HTERT RPE-1 (cell line): Measurements from ENCODE around the gene LIPM.
"Not testable (repeated sequence)": the region's sequence is repeated elsewhere in the genome, so short reads cannot be mapped to it uniquely, and the experiment has no call there.

Experiments used
- in situ Hi-C: fragments of 300-500 bp; cut with MboI; formaldehyde crosslinking; loops from 4 replicates; pipeline ENCODE4 v1.14.3; 2020; ENCODE audit warnings: low sequenced_read_pairs

The LIPM gene

DNA sequence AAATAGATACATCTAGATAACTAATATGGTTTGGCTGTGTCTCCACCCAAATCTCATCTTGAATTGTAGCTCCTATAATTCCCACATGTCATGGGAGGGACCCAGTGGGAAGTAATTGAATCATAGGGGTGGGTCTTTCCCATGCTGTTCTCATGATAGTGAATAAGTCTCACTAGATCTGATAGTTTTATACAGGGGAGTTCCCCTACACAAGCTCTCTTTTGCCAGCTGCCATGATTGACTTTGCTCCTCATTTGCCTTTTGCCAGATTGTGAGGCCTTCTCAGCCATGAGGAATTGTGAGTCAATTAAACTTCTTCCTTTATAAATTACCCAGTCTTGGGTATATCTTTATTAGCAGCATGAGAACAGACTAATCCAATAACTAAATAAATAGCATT lies 35.1 kb downstream of the LIPM start:
- in situ Hi-C loops = not testable (repeated sequence)

DNA sequence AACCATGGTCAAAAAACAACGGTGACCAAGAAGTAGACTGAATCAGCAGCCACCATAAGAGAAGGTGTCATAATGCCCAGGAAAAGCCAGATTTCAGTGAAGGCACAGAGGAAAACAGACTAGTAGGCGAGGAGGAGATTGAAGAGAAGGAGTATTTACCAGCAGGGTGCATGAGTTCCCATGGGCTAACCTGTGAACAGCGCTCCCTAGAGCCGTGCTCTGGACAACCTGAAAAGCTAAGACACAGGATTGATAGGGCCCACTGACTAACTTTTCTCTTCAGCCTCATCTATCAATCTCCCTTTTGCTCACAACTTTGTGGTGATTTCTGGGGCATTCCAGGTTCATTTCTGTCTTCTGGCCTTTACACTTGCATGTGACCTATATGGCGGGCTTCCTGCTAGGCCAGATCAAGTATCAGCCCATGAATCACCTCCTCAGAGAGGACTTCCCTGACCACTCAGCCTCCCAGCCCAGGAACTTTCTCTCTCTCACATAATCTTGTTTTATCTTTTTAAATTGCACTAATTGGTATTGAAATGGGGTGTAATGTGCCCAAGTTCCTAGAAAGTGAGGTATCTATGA lies 36.3 kb downstream of the LIPM start:
- in situ Hi-C loops = no loop called here

DNA sequence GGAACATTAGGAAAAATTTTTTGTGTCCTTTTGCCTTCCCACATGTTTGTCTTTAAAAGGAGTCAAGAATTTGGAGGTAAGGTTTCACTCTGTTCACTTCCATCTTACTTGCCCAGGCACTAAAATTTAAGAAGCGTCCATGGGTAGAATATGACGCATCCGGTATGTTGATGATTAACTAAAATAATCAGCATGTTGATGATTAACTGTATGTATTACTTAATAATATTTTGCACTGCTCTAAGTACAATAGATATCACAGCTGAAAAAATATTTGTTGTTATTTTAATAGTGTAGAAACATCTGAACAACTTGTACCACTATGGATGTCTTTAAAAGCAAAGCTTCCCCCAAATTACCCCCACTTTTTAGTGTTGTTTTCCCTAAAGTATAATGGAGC lies 37.6 kb downstream of the LIPM start:
- in situ Hi-C loops = no loop called here

DNA sequence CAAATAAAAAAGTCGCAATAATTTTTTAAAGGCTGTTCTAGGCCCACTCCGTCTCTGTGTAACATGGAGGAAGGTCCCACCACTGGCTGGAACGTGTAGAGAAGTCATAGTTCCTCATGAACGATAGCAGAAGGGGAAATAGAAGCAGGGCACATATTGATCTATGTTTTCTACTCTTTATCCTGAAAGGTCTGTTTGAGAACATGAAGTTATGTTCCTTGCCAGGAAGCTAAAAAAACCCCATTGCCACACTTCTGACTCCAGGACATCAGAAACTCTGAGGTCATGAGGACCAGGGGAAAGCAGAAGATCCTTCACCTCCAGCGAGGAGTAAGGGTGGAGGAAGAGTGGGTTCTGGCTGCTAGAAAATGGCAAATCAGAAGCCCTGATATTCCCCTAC lies 38.4 kb downstream of the LIPM start:
- in situ Hi-C loops = no loop called here

DNA sequence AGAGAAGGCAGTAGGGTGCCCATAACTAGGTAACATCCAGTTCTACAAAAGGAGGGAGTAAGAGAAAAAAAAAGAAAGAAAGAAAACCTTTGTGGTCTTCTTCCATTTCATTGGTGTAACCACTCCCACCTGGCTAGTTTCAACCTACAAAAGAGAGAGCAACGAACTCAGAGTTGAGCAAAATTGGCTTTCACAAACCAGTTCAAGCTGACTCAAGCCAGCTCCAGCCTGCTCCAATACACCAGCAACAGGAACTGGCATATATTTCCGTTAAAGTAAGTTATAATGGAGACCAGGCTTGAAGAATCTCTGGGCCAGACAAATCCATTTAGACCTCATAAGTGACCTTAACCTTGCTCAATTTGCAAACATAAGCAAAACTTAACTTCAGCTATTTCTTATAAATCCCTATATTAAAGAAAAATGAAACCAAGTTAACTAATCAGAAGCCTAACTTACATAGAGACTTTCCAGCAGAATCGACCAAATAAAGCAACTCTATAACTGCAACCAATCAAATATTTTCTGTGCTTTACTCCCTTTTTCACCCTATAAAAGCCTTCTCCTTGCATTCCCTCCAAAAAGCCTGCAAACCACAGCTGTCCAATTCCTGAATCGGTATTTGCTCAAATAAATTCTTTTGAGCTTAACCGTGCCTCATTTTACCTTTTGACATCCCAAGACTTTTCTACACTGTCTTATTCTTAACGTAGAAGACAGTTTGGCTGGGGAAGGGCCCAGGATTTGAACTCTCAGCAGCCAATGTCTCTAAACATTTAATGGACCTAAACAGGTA lies 39.0 kb downstream of the LIPM start:
- in situ Hi-C loops = no loop called here

DNA sequence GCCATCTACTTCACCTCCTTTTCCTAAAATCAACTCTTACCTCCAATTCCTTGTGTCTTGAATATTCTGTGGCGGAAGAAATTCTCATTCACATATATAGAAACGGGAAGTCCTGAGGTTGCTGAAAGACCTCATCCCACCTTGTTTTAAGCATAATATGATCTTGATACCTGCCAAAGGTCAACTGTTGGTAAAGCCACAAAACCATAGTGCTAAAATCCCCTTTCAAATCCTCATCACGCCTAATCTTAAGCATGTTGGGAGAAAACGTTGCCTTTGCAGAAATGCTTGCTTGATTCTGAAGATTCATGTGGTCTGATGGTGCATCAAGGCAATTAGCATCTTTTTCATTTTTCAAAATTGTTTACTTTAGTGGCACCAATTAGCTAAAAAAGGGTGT lies 40.6 kb downstream of the LIPM start:
- in situ Hi-C loops = no loop called here

DNA sequence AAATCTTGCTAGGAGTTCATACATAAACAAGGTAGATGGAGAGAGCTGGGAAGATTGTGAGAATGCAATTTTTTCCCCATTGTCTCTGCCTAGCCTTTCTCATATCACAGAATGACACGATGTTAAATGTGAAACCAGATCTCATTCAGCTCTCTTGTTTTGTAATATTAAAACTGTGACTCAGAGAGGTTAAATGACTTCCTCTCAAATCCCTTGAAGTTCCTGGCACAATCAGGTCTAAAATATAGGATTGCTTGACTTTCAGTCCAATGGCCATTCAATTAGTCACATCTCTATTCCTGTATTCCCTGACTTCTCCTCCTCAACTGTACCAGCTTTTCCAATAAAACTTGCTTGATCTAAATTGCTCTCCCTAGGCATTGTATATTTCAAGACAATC lies 46.0 kb downstream of the LIPM start:
- in situ Hi-C loops = no loop called here

DNA sequence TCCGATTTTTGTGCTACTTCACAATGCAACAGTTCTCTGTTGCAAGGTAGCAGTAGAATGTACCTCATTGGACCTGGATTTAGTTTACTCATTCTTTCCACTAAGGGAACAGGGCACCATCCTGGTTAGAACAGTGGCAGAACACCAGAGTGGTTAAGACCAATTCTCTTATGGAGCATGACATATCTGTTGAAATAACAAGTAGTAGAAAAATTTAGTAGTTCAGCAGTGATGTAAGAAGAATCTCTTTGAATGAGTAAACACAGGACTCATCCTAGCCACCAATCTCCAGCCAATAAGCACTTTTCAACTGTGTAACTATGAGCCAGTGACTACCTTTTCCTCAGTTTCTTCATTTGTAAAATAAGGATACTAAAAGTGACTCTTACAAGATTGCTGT lies 46.7 kb downstream of the LIPM start:
- in situ Hi-C loops = no loop called here

DNA sequence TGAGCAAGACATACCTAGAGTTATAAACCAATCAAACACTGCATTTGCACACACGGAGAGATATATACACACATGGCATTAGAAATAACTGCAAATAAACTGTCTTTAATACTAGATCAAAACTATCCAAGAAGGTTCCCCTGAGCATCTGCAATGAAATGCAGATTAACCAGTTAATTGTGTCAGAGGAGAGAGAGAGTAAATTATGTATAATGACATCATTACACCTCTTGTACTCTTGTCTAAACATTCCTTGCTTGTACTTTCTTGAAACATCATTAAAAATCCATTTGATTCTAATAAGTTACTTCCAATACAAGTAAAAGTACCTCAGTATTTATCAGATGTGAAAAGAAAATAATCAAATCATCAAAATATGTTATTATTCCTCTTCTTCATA lies 48.2 kb downstream of the LIPM start:
- in situ Hi-C loops = no loop called here

DNA sequence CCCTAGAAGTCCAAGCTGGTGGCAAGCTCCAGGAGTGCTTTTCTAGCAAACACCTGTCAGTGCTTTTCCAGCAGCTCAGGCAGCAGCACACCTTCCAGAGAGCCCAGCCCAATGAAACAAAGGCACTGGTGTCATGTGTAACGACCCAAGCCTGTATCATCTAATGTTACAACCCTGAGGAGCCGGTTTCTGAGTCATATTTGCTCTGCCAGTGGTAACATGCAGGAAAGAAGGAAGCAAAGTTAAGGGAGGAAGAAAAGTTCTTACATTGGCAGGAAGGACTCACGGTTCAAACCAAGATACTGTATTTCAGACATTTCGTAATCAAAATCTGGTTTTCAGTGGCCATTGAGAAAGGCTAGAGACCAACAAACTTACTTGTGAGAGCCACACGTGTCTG lies 49.2 kb downstream of the LIPM start, which contains the start of gene ANKRD22:
Gene ANKRD22 (minus strand): TSS at position 139 of the 400 bp plus-strand sequence. CDS start 237 bp downstream, outside the sequence.
- in situ Hi-C loops = no loop called here

DNA sequence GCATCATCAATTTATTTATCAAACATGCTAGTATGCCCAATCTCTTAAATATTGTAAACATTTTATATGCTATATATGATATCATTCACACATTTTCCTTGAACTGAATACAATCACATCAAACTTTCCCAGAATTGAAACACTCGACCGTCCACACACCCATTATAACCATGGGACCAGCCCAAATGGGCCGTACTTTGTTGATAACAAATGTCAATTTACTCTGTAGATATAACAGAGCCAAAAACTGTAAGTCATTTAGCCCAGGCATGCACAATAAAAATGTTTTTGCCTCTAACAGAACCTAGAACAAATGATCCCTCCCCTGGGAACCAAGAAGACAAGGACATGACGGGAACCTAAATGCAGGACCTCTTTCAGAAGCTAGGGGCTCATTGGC lies 49.8 kb downstream of the LIPM start:
- in situ Hi-C loops = no loop called here

DNA sequence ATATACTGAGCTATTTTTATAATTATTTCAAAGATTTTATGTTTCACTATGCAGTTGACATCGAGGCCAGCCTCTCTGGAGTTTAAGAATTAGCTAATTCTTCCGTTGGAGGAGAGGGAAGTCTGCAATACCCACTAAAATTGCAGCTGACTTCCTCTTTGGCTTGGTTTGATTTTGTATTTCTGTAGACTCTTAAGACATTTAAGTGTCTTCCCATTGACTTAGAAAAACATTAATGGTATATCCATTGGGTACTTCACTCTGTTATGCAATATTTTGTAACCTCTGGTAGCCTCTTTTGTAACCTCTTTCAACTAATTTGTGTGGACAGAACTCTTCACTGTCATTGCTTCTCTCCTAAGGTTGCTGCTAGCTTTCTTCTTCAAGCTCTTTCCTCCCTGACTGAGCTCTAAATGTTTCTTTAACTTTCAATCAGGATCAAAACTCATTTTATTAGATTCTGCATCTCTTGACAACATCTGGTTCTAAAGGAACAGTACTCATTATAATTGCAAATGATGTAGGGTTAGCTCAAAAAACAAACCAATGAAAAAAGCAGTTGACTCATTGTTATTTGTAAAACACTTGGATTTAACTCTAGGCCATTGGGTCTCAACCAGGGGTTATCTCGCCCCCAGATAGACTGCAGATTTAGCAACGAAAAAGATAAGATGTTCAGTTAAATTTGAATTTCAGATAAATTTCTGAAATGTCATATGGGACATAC lies 50.8 kb downstream of the LIPM start:
- in situ Hi-C loops = no loop called here

DNA sequence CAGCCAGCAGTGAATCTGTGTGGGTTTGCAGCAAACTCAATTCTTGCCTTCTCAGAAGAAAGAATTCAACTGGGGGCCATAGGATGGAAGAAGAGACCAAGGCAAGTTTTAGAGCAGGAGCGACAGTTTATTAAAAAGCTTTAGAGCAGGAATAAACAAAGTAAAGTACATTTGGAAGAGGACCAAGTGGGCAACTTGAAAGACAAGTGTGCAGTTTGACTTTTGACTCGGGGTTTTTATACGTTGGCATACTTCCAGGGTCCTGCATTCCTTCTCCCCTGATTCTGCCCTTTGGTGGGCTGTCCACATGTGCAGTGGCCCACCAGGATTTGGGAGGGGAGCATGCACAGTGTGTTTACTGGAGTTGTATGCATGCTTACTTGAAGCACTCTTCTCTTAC lies 52.2 kb downstream of the LIPM start:
- in situ Hi-C loops = no loop called here

DNA sequence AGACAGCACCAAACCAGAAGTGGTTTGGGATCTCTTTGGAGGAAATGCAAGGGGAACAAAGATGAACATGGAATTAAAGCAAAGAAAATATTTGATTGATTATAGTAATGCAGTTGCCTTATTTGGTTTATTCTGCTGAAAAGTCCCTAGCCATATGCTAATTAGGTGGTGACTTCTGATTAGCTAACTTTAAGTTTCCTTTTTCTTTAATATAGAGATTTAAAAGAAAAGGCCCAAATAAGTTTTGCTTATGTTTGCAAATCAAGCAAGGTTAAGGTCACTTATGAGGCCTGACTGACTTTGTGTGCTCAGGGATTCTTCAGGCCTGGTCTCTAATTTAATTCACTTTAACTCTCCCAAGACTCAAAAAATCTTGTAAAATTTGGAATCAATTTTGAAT lies 55.3 kb downstream of the LIPM start:
- in situ Hi-C loops = no loop called here

DNA sequence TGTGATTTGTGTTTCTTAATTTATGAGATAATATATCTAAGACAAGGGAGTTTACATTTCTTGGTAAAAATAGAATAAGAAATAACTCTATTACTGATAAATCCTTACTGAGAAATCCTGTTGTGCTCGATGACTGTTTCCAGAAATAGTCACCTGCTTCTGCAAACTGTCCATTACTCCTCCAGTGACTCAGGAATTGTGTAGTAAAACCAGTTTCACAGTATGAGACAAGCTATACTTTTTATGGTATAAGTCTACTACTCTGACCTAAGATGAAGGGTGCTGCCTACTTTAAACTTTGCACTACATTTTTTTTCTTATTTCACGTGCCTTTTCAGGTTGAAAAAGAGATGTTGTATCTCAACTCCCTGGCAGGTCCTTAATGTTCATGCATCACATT lies 56.0 kb downstream of the LIPM start:
- in situ Hi-C loops = no loop called here

DNA sequence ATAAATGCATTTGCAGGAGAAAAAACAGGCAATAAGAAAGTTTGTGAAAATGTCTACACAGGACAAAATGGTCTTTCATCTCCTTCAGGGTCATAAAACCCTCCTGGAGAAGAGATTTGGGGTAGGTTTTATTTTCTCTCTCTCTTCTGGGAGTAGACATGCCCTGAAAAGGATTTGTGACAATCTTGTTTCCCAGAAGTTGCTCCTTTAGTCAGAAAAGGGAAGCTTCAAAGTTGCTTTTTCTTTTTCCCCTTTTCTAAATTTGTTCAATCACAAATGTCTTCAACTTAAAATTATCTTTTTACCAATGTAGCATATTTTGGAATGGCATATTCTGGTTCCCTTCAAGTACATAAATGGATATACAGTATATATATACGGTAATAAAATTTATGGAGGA lies 58.5 kb downstream of the LIPM start:
- in situ Hi-C loops = no loop called here

DNA sequence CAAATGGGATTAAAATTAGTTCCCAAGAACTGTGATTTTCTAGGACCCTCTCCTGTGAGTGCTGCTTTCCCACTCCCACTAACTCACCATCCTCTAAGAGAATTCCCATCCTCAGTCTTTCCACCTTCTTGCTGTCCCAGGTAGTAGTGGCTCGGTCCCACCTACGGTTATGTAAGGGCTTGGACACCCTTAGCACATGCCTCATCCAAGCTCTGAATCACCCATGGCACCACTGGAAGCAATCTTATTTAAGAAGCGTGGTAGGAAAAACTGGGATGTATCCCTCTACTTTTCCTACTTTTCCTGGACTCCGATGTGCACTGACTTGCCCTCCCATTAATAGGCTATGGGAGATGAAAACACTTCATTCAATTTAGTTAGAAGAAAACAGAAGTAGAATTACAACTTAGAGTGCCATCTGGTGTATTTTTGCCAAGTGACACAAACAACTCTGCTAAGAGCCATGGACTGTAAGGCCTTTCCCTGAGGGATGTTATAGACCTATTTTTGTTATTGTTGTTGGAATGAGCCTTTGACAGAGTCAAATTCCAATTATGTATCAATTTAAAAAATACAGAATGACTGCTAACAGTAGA lies 62.8 kb downstream of the LIPM start:
- in situ Hi-C loops = no loop called here

DNA sequence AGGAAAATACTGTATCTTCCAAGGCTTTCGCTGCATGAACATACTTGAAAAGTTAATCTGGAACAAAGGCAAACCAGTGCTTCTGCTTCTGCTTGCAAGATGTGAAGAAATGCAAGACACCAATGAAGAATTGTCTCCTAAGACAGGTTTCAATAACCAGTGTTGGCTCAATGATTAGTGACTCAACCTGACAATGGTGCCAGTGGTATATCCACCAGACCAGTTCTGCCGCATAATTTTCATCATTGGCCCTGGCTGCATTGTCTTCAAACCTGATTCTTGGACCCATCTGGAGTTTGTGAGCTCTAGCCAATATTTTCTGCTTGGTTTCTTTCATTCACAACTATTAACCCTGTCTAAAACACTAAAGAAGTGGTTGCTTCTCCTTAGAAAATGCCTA lies 63.9 kb downstream of the LIPM start:
- in situ Hi-C loops = no loop called here

DNA sequence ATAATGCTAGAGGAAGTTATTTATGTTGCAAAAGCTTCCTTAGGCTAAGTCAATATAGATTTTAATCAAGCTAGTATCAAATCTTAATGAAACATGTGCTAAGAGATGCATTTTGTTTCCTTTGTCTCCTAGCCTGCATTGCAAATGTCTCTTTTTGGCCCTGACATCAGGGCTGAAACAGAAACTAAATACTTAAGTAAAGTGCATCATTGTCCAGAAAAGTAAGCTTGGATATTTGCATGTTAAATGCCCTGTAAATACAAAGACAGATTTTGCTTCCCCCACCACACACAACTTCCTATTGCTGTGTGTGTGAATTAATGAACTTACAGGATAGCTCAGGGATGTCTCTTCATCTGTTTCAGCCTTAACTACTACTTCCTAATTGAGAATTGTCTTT lies 67.6 kb downstream of the LIPM start:
- in situ Hi-C loops = no loop called here
